ENCODE results near the gene ITGA2B.

Gene ITGA2B

GRCh38 chr17:44326861-44327444 lies 62.5 kb downstream of the ITGA2B start:
- H3K4me1 ChIP-seq (ENCODE audit: insufficient read depth, low read length, severe bottlenecking) = peaks cover 26% of the 10 kb centered on the region
- H4K20me1 ChIP-seq (ENCODE audit: insufficient read depth, low read length) = no peaks in the 10 kb centered on the region
- no peak overlapping the region for H2AFZ ChIP-seq (ENCODE audit: low read length)
- no peaks in the 10 kb centered on the region for H3K27me3 ChIP-seq (ENCODE audit: insufficient read depth, low read length)
- peak overlapping the region; percentile 9 for H3K27ac ChIP-seq (ENCODE audit: low read depth, low read length, poor library complexity, severe bottlenecking)
- H3K4me2 ChIP-seq (ENCODE audit: low read length) = peak overlapping the region; percentile 42
- H3K79me2 ChIP-seq (ENCODE audit: insufficient read depth, low read length) = no peaks in the 10 kb centered on the region
- no peaks in the 10 kb centered on the region; the same call in 1 of the 2 replicates for H3F3A ChIP-seq (ENCODE audit: insufficient read depth, low read length)
- peaks cover 5% of the 10 kb centered on the region; the same call in 1 of the 2 replicates for H3K36me3 ChIP-seq (ENCODE audit: insufficient read depth, low read length)
- no peaks in the 10 kb centered on the region for H3K9me3 ChIP-seq (ENCODE audit: low read length)
- TF ChIP-seq, protein P1, sequence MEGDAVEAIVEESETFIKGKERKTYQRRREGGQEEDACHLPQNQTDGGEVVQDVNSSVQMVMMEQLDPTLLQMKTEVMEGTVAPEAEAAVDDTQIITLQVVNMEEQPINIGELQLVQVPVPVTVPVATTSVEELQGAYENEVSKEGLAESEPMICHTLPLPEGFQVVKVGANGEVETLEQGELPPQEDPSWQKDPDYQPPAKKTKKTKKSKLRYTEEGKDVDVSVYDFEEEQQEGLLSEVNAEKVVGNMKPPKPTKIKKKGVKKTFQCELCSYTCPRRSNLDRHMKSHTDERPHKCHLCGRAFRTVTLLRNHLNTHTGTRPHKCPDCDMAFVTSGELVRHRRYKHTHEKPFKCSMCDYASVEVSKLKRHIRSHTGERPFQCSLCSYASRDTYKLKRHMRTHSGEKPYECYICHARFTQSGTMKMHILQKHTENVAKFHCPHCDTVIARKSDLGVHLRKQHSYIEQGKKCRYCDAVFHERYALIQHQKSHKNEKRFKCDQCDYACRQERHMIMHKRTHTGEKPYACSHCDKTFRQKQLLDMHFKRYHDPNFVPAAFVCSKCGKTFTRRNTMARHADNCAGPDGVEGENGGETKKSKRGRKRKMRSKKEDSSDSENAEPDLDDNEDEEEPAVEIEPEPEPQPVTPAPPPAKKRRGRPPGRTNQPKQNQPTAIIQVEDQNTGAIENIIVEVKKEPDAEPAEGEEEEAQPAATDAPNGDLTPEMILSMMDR (IDR thresholded peaks at IDR 0.05; ENCODE audit: low read length) = no peak
- no peak for TF ChIP-seq EZH2 (IDR thresholded peaks at IDR 0.05; ENCODE audit: borderline replicate concordance, low read length)
- no peak overlapping the region for H3K9ac ChIP-seq (ENCODE audit: low read length)
- no peaks in the 10 kb centered on the region for H3K9me2 ChIP-seq (ENCODE audit: low read depth, low read length)
- H3K4me3 ChIP-seq (ENCODE audit: low read depth, low read length, poor library complexity, severe bottlenecking) = peak overlapping the region; percentile 2

DNA sequence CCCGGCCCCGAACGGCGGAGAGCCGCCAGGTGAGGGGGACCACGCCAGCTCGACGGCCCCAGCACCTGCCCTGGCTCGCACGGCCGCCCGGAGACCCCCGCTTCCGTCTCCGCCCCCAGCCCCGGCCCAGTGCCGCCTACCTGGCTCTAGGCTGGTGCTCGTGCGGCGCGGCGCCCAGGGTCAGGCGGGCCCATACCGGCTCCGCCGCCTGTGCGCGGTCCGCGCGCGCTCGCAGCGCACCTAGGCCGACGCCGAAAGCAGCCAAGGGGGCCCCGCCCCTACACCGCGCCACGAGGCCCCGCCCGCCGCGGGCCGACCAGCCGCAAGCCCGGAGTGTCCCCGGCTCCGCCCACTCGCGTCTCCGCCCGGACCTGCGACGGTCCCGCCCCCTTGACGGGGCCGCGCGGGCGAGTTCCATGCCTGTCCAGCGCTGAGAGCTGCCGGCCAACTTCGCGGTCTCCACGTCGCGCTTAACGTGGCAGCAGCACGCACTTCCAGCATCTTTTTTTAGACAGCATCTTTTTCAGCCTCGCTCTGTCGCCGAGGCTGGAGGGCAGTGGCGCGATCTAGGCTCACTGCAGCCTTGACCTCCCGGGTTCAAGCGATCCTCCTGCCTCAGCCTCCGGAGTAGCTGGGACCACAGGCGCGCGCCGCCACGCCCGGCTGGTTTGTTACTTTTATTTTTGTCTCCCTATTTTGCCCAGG lies 64.7 kb downstream of the ITGA2B start, which contains the start of gene SLC25A39:
Gene SLC25A39 (minus strand): TSS at position 253 of the 705 bp plus-strand sequence. CDS start 1,261 bp downstream, outside the sequence.
- Histone ChIP-seq H3K4me1 (ENCODE audit: insufficient read depth, low read length, severe bottlenecking) (peaks cover 20% of the 10 kb centered on the region), H3F3A (ENCODE audit: insufficient read depth, low read length) (no peaks in the 10 kb centered on the region; the same call in 1 of the 2 replicates), H3K4me2 (ENCODE audit: low read length) (peak within 1 kb of the TSS; percentile 98), H3K27ac (ENCODE audit: low read depth, low read length, poor library complexity, severe bottlenecking) (peak within 1 kb of the TSS; percentile 87), H3K9me3 (ENCODE audit: low read length) (no peaks in the 10 kb centered on the region), H3K27me3 (ENCODE audit: insufficient read depth, low read length) (no peaks in the 10 kb centered on the region), H3K36me3 (ENCODE audit: insufficient read depth, low read length) (peaks cover 27% of the 10 kb centered on the region), H3K9me2 (ENCODE audit: low read depth, low read length) (no peaks in the 10 kb centered on the region), H3K9ac (ENCODE audit: low read length) (peak within 1 kb of the TSS; percentile 98), H3K79me2 (ENCODE audit: insufficient read depth, low read length) (no peaks in the 10 kb centered on the region), H4K20me1 (ENCODE audit: insufficient read depth, low read length) (no peaks in the 10 kb centered on the region), H3K4me3 (ENCODE audit: low read depth, low read length, poor library complexity, severe bottlenecking) (peak within 1 kb of the TSS; percentile 99), H2AFZ (ENCODE audit: low read length) (no peak within 1 kb of the TSS)
- TF ChIP-seq, protein P1 (IDR thresholded peaks at IDR 0.05; ENCODE audit: low read length) = no peak
- no peak for TF ChIP-seq EZH2 (IDR thresholded peaks at IDR 0.05; ENCODE audit: borderline replicate concordance, low read length)

DNA sequence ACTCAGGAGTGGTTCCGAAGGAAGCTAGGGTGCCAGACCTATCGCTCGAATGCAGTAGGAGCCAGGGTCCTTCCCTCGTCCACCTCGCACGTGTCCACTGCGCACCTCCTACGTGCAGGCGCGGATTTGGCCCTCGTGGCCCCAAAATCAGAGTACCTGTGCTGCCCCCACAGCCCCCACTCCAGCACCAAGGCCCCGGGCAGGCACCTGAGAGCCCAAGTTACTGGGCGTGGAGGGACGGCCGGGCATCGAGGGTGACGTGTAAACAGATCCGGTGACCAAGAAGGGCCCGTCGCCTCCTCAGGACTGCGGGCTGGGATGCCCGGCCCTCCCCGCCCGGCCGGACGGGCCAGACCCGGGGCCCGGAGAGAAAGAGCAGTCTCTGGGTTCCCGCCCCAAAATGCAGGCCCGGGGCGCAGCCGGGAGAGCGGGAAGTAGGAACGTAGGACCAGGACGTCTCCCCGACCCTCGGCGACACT lies 65.3 kb downstream of the ITGA2B start:
- TF ChIP-seq, protein P1 (IDR thresholded peaks at IDR 0.05; ENCODE audit: low read length) = no peak
- TF ChIP-seq EZH2 (IDR thresholded peaks at IDR 0.05; ENCODE audit: borderline replicate concordance, low read length) = no peak
- Histone ChIP-seq H3K4me2 (ENCODE audit: low read length) (peak overlapping the region; percentile 98), H2AFZ (ENCODE audit: low read length) (no peak overlapping the region), H3K9ac (ENCODE audit: low read length) (peak overlapping the region; percentile 98), H3K27me3 (ENCODE audit: insufficient read depth, low read length) (no peaks in the 10 kb centered on the region), H3K9me2 (ENCODE audit: low read depth, low read length) (no peaks in the 10 kb centered on the region), H3K4me1 (ENCODE audit: insufficient read depth, low read length, severe bottlenecking) (peaks cover 20% of the 10 kb centered on the region), H3K4me3 (ENCODE audit: low read depth, low read length, poor library complexity, severe bottlenecking) (peak overlapping the region; percentile 99), H3F3A (ENCODE audit: insufficient read depth, low read length) (no peaks in the 10 kb centered on the region; the same call in 1 of the 2 replicates), H3K36me3 (ENCODE audit: insufficient read depth, low read length) (peaks cover 32% of the 10 kb centered on the region), H3K27ac (ENCODE audit: low read depth, low read length, poor library complexity, severe bottlenecking) (no peak overlapping the region), H3K79me2 (ENCODE audit: insufficient read depth, low read length) (no peaks in the 10 kb centered on the region), H3K9me3 (ENCODE audit: low read length) (no peaks in the 10 kb centered on the region), H4K20me1 (ENCODE audit: insufficient read depth, low read length) (no peaks in the 10 kb centered on the region)
